ENCODE measurements around the gene CHMP6.

DNA sequence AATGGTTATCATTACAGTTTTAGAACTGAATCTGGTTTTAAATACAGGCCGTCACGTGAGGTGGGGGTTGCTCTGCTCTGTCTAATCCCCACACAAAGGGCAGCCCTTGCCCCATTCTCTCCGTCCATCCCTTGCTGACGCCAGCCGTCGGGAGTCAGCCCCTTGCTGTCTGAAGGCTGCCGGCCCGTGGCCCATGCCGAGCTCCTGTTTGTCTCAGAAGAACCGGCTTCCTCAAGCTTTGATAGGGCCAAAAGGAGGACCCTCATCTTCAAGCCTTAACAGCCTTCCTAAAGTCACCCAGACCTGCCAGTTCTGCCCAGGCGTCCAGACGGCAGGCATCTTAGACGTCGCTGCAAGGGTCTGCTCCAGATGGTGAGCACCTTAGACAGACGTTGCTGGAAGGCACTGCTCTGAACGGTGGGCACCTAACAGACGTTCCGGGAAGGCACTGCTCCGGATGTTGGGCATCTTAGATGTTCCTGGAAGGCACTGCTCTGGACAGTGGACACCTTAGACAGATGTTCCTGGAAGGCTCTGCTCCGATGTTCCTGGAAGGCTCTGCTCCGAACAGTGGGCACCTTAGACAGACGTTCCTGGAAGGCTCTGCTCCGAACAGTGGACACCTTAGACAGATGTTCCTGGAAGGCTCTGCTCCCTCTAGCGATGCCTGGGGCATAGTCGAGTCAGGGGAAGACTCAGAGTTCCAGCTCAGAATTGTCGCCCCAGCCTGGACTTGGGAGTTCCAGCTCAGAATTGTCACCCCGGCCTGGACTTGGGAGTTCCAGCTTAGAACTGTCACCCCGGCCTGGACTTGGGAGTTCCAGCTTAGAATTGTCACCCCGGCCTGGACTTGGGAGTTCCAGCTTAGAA is 35.1 kb upstream of the CHMP6 start:
- TF ChIP-seq, protein P1, sequence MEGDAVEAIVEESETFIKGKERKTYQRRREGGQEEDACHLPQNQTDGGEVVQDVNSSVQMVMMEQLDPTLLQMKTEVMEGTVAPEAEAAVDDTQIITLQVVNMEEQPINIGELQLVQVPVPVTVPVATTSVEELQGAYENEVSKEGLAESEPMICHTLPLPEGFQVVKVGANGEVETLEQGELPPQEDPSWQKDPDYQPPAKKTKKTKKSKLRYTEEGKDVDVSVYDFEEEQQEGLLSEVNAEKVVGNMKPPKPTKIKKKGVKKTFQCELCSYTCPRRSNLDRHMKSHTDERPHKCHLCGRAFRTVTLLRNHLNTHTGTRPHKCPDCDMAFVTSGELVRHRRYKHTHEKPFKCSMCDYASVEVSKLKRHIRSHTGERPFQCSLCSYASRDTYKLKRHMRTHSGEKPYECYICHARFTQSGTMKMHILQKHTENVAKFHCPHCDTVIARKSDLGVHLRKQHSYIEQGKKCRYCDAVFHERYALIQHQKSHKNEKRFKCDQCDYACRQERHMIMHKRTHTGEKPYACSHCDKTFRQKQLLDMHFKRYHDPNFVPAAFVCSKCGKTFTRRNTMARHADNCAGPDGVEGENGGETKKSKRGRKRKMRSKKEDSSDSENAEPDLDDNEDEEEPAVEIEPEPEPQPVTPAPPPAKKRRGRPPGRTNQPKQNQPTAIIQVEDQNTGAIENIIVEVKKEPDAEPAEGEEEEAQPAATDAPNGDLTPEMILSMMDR (IDR thresholded peaks at IDR 0.05; ENCODE audit: low read depth, low read length, missing input control): no peak
- TF ChIP-seq, protein P2, sequence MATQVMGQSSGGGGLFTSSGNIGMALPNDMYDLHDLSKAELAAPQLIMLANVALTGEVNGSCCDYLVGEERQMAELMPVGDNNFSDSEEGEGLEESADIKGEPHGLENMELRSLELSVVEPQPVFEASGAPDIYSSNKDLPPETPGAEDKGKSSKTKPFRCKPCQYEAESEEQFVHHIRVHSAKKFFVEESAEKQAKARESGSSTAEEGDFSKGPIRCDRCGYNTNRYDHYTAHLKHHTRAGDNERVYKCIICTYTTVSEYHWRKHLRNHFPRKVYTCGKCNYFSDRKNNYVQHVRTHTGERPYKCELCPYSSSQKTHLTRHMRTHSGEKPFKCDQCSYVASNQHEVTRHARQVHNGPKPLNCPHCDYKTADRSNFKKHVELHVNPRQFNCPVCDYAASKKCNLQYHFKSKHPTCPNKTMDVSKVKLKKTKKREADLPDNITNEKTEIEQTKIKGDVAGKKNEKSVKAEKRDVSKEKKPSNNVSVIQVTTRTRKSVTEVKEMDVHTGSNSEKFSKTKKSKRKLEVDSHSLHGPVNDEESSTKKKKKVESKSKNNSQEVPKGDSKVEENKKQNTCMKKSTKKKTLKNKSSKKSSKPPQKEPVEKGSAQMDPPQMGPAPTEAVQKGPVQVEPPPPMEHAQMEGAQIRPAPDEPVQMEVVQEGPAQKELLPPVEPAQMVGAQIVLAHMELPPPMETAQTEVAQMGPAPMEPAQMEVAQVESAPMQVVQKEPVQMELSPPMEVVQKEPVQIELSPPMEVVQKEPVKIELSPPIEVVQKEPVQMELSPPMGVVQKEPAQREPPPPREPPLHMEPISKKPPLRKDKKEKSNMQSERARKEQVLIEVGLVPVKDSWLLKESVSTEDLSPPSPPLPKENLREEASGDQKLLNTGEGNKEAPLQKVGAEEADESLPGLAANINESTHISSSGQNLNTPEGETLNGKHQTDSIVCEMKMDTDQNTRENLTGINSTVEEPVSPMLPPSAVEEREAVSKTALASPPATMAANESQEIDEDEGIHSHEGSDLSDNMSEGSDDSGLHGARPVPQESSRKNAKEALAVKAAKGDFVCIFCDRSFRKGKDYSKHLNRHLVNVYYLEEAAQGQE (IDR thresholded peaks at IDR 0.05): no peak

All from liver (tissue), 2 donors.